ENCODE data around the gene USP35. TPM values are rescaled to one million over a fixed set of nuclear protein-coding genes. Genes with fewer than 3 reads are reported as not detected.

USP35 gene
- total RNA-seq, 1 experiment from 2014 or later = 7.8 TPM

- CTCF ChIA-PET = no interaction called here
- no peak for DNase-seq
- Mint-ChIP-seq H3K4me1 (ENCODE audit: low read depth, unreplicated experiment) (no peaks in the 10 kb centered on the region), H3K27me3 (ENCODE audit: unreplicated experiment) (no peaks in the 10 kb centered on the region), H3K9me3 (ENCODE audit: low read depth, unreplicated experiment) (no peaks in the 10 kb centered on the region), H3K4me3 (ENCODE audit: low read depth, unreplicated experiment) (no peak overlapping the region), H3K36me3 (ENCODE audit: insufficient read depth, unreplicated experiment) (peaks cover 16% of the 10 kb centered on the region), H3K27ac (ENCODE audit: unreplicated experiment) (no peak overlapping the region)
- no TSS peak for BruUV-seq (replicated peaks)
- TF ChIP-seq, protein P1, sequence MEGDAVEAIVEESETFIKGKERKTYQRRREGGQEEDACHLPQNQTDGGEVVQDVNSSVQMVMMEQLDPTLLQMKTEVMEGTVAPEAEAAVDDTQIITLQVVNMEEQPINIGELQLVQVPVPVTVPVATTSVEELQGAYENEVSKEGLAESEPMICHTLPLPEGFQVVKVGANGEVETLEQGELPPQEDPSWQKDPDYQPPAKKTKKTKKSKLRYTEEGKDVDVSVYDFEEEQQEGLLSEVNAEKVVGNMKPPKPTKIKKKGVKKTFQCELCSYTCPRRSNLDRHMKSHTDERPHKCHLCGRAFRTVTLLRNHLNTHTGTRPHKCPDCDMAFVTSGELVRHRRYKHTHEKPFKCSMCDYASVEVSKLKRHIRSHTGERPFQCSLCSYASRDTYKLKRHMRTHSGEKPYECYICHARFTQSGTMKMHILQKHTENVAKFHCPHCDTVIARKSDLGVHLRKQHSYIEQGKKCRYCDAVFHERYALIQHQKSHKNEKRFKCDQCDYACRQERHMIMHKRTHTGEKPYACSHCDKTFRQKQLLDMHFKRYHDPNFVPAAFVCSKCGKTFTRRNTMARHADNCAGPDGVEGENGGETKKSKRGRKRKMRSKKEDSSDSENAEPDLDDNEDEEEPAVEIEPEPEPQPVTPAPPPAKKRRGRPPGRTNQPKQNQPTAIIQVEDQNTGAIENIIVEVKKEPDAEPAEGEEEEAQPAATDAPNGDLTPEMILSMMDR (IDR thresholded peaks at IDR 0.05; ENCODE audit: unreplicated experiment) = no peak
- intact Hi-C loops (cut with micrococcal nuclease; ENCODE audit: unreplicated experiment) = no loop called here
Observed at GRCh38 chr11:78224506-78224905, 35.8 kb downstream of the USP35 start.

DNA sequence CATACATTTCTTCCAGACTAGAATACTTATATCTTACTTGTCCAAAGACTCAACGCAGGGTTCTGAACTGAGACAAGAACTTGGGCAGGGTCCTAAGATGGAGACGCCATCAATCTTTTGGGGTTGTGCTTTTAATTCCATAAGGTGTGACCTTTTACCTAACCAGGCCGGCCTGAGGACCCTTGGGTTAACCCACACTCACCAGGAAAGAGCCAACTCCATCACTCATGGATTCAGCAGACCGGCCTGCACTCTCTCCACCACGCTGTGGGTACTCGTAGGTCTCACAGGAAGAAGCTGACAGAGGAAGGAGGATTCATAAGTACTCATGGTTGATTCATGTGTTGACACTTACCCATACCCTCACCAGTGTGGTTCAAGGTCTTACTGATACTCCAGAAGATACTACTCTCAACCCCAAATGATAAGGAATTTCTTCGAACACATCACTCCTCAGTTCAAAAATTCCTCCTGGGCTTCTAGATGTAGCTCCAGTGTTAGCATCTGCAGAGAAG is 36.2 kb downstream of the USP35 start:
- H3K4me3 Mint-ChIP-seq (ENCODE audit: low read depth, unreplicated experiment) = no peak overlapping the region
- H3K27ac Mint-ChIP-seq (ENCODE audit: unreplicated experiment) = no peak overlapping the region
- no TSS peak for BruUV-seq (replicated peaks)
- TF ChIP-seq, protein P1 (IDR thresholded peaks at IDR 0.05; ENCODE audit: unreplicated experiment) = no peak
- no peaks in the 10 kb centered on the region for H3K4me1 Mint-ChIP-seq (ENCODE audit: low read depth, unreplicated experiment)
- intact Hi-C loops (cut with micrococcal nuclease; ENCODE audit: unreplicated experiment) = no loop called here
- H3K9me3 Mint-ChIP-seq (ENCODE audit: low read depth, unreplicated experiment) = no peaks in the 10 kb centered on the region
- CTCF ChIA-PET = no interaction called here
- peaks cover 16% of the 10 kb centered on the region for H3K36me3 Mint-ChIP-seq (ENCODE audit: insufficient read depth, unreplicated experiment)
- H3K27me3 Mint-ChIP-seq (ENCODE audit: unreplicated experiment) = no peaks in the 10 kb centered on the region
- DNase-seq = no peak

DNA sequence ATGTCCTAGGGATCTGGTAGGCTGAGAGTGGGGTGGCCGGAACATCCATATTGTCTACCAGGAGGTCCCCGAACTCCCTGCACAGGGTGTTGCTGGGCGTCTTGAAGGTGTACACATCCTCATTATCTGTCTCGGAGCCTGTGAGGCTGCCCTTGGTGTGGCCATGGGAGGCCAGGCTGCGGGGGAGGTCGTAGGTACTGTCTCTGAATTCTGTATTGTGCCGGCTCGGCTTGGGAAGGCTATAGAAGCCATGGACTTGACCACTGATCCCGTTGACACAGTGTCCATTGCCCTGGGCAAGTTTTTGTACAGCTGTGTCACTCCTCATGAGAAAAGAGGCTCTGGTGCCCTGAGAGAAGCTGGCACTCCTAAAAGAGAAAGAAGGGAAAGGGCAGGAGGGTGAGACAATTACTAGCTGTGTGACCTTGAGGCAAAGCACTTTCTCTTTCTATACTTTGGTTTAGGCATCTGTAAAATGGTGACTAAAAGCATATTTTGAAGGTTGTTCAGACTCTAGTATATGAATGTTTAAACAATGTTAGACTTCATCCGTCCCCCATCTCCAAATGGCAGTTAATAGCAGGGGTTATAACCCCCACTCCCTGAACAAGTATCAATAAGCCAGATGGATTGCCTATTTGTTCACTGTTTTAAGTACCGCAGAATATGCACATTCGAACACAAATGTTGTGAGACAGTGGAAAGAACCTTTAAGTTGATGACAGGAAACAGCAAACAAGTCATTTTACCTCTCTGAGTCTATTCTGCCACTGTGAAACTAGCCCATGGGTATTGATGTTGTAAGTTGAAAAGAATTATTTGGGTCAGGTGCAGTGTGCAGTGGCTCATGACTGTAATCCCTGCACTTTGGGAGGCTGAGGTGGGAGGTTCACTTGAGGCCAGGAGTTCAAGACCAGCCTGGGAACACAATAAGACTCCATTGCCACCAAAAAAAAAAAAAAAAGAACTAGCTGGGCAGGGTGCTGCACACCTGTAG is 38.3 kb downstream of the USP35 start:
- BruUV-seq (replicated peaks) = no TSS peak
- Mint-ChIP-seq H3K27ac (ENCODE audit: unreplicated experiment) (no peak overlapping the region), H3K9me3 (ENCODE audit: low read depth, unreplicated experiment) (no peaks in the 10 kb centered on the region), H3K4me3 (ENCODE audit: low read depth, unreplicated experiment) (no peak overlapping the region), H3K27me3 (ENCODE audit: unreplicated experiment) (no peaks in the 10 kb centered on the region), H3K4me1 (ENCODE audit: low read depth, unreplicated experiment) (no peaks in the 10 kb centered on the region), H3K36me3 (ENCODE audit: insufficient read depth, unreplicated experiment) (peaks cover 16% of the 10 kb centered on the region)
- TF ChIP-seq, protein P1 (IDR thresholded peaks at IDR 0.05; ENCODE audit: unreplicated experiment) = no peak
- no peak for DNase-seq
- CTCF ChIA-PET = no interaction called here
- intact Hi-C loops (cut with micrococcal nuclease; ENCODE audit: unreplicated experiment) = no loop called here

DNA sequence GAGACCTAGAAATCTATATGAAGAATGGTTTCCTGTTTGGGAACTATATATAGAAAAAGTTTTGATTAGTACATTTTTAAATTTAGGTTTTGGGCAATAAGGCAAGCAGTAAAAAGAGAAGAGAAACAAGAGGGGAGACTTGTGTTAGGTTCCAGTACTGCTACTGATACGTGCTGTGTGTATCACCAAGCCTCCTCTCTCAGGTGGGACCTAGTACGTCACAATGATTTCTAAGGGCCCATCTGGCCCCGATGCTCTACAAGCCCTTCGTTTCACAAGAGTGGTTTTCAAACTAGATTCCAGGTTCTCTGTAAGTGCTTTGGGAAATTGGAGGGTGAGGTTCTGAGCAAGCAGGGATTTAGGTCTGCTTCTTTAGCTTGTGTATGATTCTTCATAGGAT is 39.2 kb downstream of the USP35 start:
- TF ChIP-seq, protein P1 (IDR thresholded peaks at IDR 0.05; ENCODE audit: unreplicated experiment) = no peak
- no peak for DNase-seq
- no peak overlapping the region for H3K4me3 Mint-ChIP-seq (ENCODE audit: low read depth, unreplicated experiment)
- H3K9me3 Mint-ChIP-seq (ENCODE audit: low read depth, unreplicated experiment) = no peaks in the 10 kb centered on the region
- no peaks in the 10 kb centered on the region for H3K4me1 Mint-ChIP-seq (ENCODE audit: low read depth, unreplicated experiment)
- no TSS peak for BruUV-seq (replicated peaks)
- CTCF ChIA-PET = interaction anchor here (0.5 to 1.6 kb wide), 12 partner anchors 10 to 347 kb away, joined by 3 to 36 read pairs (median 3); partner anchors contain the start of genes GAB2, KCTD21 and NARS2
- intact Hi-C loops (cut with micrococcal nuclease; ENCODE audit: unreplicated experiment) = loop anchor here (1.0 to 2.0 kb wide), 2 partner anchors 191 to 336 kb away; no protein-coding TSS in a partner anchor
- peaks cover 16% of the 10 kb centered on the region for H3K36me3 Mint-ChIP-seq (ENCODE audit: insufficient read depth, unreplicated experiment)
- H3K27me3 Mint-ChIP-seq (ENCODE audit: unreplicated experiment) = no peaks in the 10 kb centered on the region
- H3K27ac Mint-ChIP-seq (ENCODE audit: unreplicated experiment) = no peak overlapping the region
